Ecto neural progenitor cell (in vitro differentiated cells): ENCODE results near the gene SLC49A4.
A peak's percentile ranks its signal among the peaks of the same experiment; 100 is the strongest.

ENCODE experiments used
- DNase-seq: peaks from one replicate; pipeline ENCODE4 v3.0.0-alpha.2; 2018; ENCODE audit warnings: low spot score

The SLC49A4 gene

GRCh38 chr3:122786066-122786465, 8.8 kb upstream of the SLC49A4 start:
- DNase-seq = no peak

DNA sequence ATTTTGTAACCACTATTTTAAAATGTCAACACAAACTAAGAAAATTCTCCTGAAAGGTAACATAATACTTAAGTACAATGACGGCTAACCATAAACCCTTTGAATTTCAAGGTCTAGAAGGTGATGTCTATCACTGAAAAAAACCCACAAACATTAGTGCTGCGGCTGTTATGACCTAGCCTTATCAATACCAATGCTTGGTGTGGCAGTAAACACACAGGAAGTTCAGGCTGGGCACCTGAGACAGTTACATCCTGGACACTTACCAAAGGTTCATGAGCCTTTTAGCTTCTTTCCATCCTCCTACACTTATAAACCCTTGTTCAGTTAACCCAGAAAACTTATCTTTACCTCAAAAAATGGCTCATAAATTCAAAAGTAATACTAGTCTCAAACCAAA, 7.0 kb upstream of the SLC49A4 start:
- no peak for DNase-seq

DNA sequence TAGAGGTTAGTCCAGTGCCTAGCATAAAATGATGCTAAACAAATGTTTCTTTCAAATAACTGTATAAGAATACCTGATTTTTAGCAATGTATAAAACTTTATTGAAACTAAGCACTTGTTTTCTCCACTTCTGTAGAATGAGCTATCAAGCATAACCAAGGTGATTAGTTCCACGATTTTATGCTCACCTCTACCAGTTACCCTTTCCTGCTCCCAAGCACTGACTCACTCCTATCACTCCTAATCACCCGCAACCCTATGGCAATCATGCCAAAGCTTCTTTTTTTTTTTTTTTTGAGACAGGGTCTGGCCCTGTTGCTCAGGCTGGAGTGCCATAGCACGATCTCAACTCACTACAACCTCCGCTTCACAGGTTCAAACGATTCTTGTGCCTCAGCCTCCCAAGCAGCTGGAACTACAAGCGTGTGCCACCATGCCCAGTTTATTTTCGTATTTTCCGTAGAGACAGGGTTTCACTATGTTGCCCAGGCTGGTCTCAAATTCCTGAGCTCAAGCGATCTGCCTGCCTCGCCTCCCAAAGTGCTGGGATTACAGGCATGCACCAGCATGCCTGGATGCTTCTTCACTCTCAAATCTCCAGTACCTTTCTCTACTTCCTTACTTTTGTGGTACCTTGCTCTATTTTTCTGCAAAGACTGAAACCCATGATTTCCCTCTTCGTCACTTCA, 5.1 kb upstream of the SLC49A4 start:
- DNase-seq = no peak

DNA sequence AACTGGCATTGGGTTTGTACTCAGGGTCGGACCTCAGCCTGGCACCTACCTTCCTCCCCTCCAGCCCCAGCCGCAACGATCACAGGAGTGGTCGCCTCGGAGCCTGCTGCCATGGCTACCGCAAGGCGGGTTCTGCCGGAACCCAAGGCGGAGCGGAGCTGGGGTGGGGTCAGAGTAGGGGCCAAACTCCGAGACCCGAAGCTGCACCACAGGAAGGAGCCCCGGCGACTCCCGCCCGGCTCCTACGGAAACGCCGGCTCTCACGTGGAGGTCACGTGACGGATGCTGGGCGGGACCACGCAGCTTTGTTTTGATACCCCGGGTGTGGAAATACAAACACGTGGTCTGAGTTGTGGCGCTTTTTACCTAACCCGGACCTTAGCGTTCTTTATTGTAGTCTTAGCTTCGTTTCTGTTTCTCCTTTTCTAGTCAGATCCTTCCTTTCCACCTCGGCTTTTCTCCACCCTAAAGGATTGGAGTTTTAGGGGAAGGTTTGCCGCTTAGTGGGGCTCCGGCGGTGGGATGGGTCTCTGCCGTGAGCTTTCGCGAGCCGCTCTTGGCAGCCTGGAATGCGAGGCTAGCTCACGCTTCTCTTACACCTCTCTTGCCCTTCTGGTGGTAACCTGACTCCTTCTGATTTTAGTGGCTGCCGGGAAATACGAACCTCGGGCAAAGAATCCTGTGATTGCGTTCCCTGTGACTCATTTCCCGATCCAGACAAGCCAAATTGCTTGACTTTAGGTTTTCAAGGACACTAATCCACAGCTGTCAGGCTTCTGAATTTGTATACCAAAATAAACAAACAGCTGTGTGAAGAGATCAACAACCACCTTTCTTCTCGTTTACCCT, 1.1 kb upstream of the SLC49A4 start, which contains the start of gene HSPBAP1:
Gene HSPBAP1, minus strand, starts transcription at position 264 of the 849 bp plus-strand sequence. Its CDS starts 151 bp downstream, at position 113.
- DNase-seq = peak; percentile 94

DNA sequence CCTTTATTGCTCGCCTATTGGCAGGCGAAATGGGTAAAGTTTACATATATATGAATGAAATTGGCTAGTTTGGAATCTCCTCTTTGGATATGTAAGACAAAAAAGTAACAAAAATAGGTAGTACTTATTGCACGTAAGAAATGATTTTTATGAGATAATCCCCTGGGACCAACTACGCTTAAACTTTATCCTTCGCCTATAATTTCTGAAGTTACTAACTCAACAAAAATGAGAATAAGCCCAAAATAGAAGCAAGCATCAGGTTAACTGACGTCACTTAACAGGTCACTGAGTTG, 438 bp upstream of the SLC49A4 start:
- no peak for DNase-seq

DNA sequence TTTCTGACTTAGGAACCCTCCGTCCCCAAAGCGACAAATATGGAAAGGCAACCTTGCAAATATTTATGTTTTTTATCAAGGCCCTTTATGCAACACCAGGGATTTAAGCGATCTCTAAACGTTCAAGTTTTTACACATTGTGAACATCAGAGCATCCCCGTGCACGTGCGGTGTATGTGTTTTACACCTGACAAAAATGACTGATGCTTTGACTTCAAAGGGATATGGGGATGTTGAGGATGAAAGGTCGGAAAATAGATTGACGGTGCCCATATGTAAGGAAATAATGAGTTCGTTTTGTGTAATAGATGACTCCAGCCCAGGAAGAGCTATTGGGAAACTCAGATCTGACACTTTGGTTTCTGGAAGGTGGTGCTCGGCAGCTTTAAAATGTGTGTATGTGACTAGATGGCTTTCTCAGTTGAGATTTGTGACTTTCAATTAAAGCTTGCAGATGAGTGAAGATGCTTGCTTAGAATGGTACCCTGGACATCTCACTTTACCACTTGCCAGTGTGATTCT, 866 bp downstream of the SLC49A4 start:
- DNase-seq = no peak

- no peak for DNase-seq
Observed at GRCh38 chr3:122797291-122797690, 2.4 kb downstream of the SLC49A4 start.

GRCh38 chr3:122799322-122799721, 4.5 kb downstream of the SLC49A4 start:
- no peak for DNase-seq

- no peak for DNase-seq
Observed at GRCh38 chr3:122800031-122800430, 5.2 kb downstream of the SLC49A4 start.

DNA sequence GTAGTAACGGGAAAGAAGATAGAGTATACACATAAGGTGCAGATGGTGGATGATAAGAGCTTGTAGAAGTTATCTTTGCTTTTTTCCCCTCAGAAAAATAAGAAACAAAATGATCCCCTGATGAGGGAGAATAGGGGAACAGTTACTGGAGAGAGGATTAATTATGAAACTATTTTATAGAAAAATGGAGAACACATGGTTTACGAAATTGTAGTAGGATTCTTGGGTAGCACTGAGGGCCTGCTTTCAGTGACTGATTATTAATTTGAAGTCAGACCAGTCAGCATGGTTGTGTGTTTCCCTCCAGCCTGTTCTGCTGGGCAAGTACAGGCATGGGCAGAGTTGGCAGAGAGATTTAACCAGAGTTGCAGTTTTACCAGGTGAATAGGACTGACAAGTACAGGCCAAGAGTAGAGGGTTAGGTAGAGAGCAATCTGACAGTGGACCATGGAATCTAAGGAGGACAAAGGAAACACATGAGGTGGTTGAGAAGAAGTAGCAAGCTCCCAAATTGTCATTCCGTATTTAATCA, 5.9 kb downstream of the SLC49A4 start:
- no peak for DNase-seq

- no peak for DNase-seq
Observed at GRCh38 chr3:122802323-122802722, 7.5 kb downstream of the SLC49A4 start.

DNA sequence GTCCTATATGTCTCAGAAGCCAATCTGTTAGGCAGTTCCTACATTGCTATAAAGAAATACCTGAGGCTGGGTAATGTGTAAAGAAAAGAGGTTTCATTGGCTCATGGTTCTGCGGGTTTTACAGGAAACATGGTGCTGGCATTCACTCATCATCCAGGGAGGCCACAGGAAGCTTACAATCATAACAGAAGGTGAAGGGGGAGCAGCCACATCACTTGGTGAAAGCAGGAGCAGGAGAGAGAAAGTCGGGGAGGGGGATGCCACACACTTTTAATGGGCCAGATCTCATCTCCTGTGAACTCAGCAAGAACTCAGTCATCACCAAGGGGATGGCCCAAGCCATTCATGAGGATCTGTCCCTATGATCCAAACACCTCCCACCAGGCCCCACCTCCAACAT, 9.1 kb downstream of the SLC49A4 start:
- no peak for DNase-seq

DNA sequence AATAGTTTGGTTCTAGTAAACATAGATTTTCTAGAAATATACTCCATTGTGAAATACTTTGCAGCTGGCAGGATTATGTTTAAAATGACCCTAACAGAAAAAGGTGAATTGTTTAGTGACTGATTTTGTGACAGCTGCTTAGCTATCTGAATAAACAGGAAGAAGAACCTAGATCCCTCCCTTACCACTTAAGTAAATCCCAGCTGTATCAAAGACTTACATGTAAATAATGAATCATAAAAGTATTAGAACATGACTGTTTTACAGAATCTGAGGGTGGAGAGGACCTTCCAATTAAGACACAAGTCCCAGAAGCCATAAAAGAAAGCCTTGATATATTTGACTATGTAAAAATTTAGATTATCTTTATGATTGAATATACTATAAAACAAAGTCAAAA, 15.9 kb downstream of the SLC49A4 start:
- no peak for DNase-seq

DNA sequence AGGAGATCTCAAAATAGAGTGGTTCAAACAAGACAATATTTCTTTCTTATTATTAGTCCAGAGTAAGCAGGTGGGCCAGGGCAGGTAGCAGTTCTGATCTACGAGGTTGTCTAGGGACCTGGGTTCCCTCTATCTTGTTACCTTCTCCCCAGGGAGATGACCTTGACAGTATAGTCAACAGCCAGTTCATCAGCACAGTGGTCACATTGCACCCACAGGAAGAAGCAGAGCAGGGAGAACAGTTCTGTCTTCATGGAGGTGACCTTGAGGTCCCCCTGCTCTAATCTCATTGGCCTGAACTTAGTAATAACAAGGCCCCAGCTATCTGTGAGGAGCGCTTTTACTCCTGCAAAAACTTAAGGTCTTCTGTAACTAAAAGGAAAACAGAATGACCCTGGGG, 21.7 kb downstream of the SLC49A4 start:
- DNase-seq = no peak

- DNase-seq = no peak
Observed at GRCh38 chr3:122824465-122825381, 29.9 kb downstream of the SLC49A4 start.

GRCh38 chr3:122825460-122825859, 30.6 kb downstream of the SLC49A4 start:
- DNase-seq = no peak

DNA sequence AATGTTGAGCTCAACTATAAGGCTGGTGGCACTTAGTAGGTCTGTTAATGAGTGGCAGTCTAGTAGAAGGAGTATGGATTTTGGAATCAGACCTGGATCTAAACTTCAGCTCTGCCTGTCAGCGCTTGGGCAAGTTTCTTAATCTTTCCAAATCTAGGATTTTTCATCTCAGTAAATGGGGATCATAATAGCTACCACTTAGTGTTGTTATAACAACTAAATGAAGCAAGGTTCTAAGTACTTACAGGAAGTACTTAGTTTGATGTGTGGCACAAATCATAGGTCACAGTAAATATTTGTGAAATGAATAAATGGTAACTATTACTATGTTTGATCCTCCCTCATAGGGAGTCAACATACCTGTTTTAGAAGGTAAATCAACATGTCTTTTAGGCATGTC, 31.4 kb downstream of the SLC49A4 start:
- no peak for DNase-seq

DNA sequence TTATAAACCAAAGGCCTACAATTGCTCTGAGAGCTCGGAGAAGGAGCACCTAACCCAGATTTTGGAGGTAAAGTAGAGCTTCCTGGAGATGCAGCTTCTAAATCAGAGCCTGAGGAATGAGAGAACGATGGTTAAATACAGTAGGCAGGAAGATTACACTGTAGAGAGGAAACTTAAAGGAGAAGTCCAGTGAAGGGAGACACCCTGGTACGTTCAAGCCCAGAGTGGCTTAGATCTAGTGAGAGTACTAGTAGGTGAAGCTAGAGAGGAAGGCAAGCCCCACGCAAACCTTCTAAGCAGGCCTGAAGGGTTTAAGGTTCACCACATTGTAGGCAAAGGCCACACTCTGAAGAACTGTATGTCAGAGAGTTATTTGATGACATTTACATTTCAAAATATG, 33.4 kb downstream of the SLC49A4 start:
- DNase-seq = no peak

DNA sequence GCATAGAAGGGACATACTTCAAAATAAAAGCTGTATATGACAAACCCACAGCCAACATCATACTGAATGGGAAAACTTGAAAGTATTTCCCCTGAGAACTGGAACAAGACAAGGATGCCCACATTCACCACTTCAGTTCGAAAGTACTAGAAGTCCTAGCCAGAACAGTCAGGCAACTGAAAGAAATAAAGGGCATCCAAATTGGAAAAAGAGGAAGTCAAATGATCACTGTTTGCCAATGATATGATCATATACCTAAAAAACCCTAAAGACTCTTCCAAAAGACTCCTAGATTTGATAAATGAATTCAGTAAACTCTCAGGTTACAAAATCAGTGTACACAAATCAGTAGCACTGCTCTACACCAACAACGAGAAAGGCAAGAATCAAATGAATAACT, 40.7 kb downstream of the SLC49A4 start:
- no peak for DNase-seq

GRCh38 chr3:122843604-122844003, 48.7 kb downstream of the SLC49A4 start:
- DNase-seq = no peak

GRCh38 chr3:122857019-122857418, 62.1 kb downstream of the SLC49A4 start:
- no peak for DNase-seq

- no peak for DNase-seq
Observed at GRCh38 chr3:122858373-122858772, 63.5 kb downstream of the SLC49A4 start.
